DOHH2 (cell line): ENCODE measurements around the gene PAX3.

Experiments used
- H3F3A ChIP-seq: fragments of 200-600 bp; sonication (generic), shearing (Covaris generic); 2 replicates; pipeline ENCODE4 v1.6.0; 2016; ENCODE audit warnings: antibody characterized with exemption, mild to moderate bottlenecking; ENCODE audit not compliant: control insufficient read depth, insufficient read depth
- H3K27ac ChIP-seq: fragments of 200-600 bp; sonication (generic); 2 replicates; pipeline ENCODE4 v1.5.1; 2014; ENCODE audit warnings: low read depth, mild to moderate bottlenecking, low read length, moderate library complexity
- H3K27me3 ChIP-seq: fragments of 200-600 bp; sonication (generic); 2 replicates; pipeline ENCODE4 v1.6.1; 2014; ENCODE audit warnings: mild to moderate bottlenecking, low read length, mixed read lengths; ENCODE audit not compliant: control insufficient read depth
- H3K36me3 ChIP-seq: fragments of 200-600 bp; sonication (generic); 2 replicates; pipeline ENCODE4 v1.6.1; 2014; ENCODE audit warnings: mild to moderate bottlenecking, low read length, moderate library complexity, mixed read lengths; ENCODE audit not compliant: control insufficient read depth
- H3K4me1 ChIP-seq: fragments of 200-600 bp; sonication (generic); 2 replicates; pipeline ENCODE4 v1.6.1; 2014; ENCODE audit warnings: mild to moderate bottlenecking, low read length, mixed read lengths; ENCODE audit not compliant: control insufficient read depth
- H3K4me2 ChIP-seq: fragments of 200-600 bp; sonication (generic); 2 replicates; pipeline ENCODE4 v1.6.0; 2014; ENCODE audit warnings: mild to moderate bottlenecking, low read length, moderate library complexity
- H3K4me3 ChIP-seq: fragments of 200-600 bp; sonication (generic); 2 replicates; pipeline ENCODE4 v1.5.1; 2014; ENCODE audit warnings: mild to moderate bottlenecking, low read length, mixed read lengths
- H3K79me2 ChIP-seq: fragments of 200-600 bp; sonication (generic); 2 replicates; pipeline ENCODE4 v1.6.1; 2014; ENCODE audit warnings: mild to moderate bottlenecking, low read length, mixed read lengths; ENCODE audit not compliant: control insufficient read depth
- H3K9me2 ChIP-seq: fragments of 200-600 bp; sonication (generic); replicated peaks from 2 replicates; pipeline ENCODE4 v1.6.1; 2014; ENCODE audit warnings: mild to moderate bottlenecking, low read length, mixed read lengths; ENCODE audit not compliant: control insufficient read depth
- H3K9me3 ChIP-seq: fragments of 200-600 bp; sonication (generic); 2 replicates; pipeline ENCODE4 v1.6.1; 2014; ENCODE audit warnings: antibody characterized with exemption, low read length, mixed read lengths; ENCODE audit not compliant: control insufficient read depth, insufficient read depth
- H4K20me1 ChIP-seq: fragments of 200-600 bp; sonication (generic); 2 replicates; pipeline ENCODE4 v1.6.0; 2014; ENCODE audit warnings: low read depth, mild to moderate bottlenecking, antibody characterized with exemption, low read length, moderate library complexity; ENCODE audit not compliant: control insufficient read depth, insufficient read depth
- CTCF ChIP-seq: fragments of 200-600 bp; sonication (generic); IDR thresholded peaks from one replicate; pipeline ENCODE4 v1.5.1; 2014; ENCODE audit warnings: antibody characterized with exemption, mild to moderate bottlenecking, low read depth, low read length; ENCODE audit not compliant: poor library complexity, severe bottlenecking
- EZH2phosphoT487 ChIP-seq: fragments of 200-600 bp; sonication (generic); IDR thresholded peaks from 2 replicates; pipeline ENCODE4 v1.6.1; 2017; ENCODE audit warnings: borderline replicate concordance, mild to moderate bottlenecking, antibody characterized with exemption, low read length, moderate library complexity, mixed read lengths

The PAX3 gene

GRCh38 chr2:222193328-222193983 is 105.3 kb downstream of the PAX3 start:
- no peak overlapping the region for H3K4me2 ChIP-seq
- TF ChIP-seq EZH2phosphoT487 = no peak
- TF ChIP-seq CTCF = no peak
- H3K4me1 ChIP-seq = no peaks in the 10 kb centered on the region

GRCh38 chr2:222180619-222181018 is 118.2 kb downstream of the PAX3 start:
- Histone ChIP-seq H3F3A (no peaks in the 10 kb centered on the region), H4K20me1 (no peaks in the 10 kb centered on the region), H3K4me2 (no peak overlapping the region), H3K4me3 (no peak overlapping the region), H3K27ac (no peak overlapping the region), H3K4me1 (no peaks in the 10 kb centered on the region), H3K9me2 (no peaks in the 10 kb centered on the region), H3K36me3 (no peaks in the 10 kb centered on the region), H3K79me2 (no peaks in the 10 kb centered on the region), H3K27me3 (no peaks in the 10 kb centered on the region), H3K9me3 (no peaks in the 10 kb centered on the region)
- TF ChIP-seq CTCF = no peak
- TF ChIP-seq EZH2phosphoT487 = no peak

More at GRCh38 chr2:222193328-222193983, 105.3 kb downstream of the PAX3 start:
- Histone ChIP-seq H3K4me3 (no peak overlapping the region), H4K20me1 (no peaks in the 10 kb centered on the region), H3F3A (no peaks in the 10 kb centered on the region), H3K9me3 (no peaks in the 10 kb centered on the region), H3K9me2 (no peaks in the 10 kb centered on the region), H3K79me2 (no peaks in the 10 kb centered on the region), H3K27me3 (no peaks in the 10 kb centered on the region), H3K36me3 (no peaks in the 10 kb centered on the region), H3K27ac (no peak overlapping the region)

- Histone ChIP-seq H3K27me3 (no peaks in the 10 kb centered on the region), H3K36me3 (no peaks in the 10 kb centered on the region), H4K20me1 (no peaks in the 10 kb centered on the region), H3K27ac (no peak overlapping the region), H3K79me2 (no peaks in the 10 kb centered on the region), H3K4me1 (no peaks in the 10 kb centered on the region), H3F3A (no peaks in the 10 kb centered on the region), H3K4me3 (no peak overlapping the region), H3K9me3 (no peaks in the 10 kb centered on the region), H3K4me2 (no peak overlapping the region), H3K9me2 (no peaks in the 10 kb centered on the region)
- no peak for TF ChIP-seq EZH2phosphoT487
- no peak for TF ChIP-seq CTCF
These were observed 119.2 kb downstream of the PAX3 start for GRCh38 chr2:222179592-222179991.
